Fibroblast of upper back skin (primary cell): ENCODE data around the gene RCAN1.
A peak's percentile ranks its signal among the peaks of the same experiment; 100 is the strongest.

Experiments used
- DNase-seq: peaks from one replicate; pipeline ENCODE4 v3.0.0-alpha.2; 2013

RCAN1 gene

GRCh38 chr21:34614628-34615486, at the start of gene RCAN1:
RCAN1 (minus strand) TSS chr21:34615113; CDS start chr21:34615011, 102 bp downstream.
- DNase-seq, result peak; percentile 92

- DNase-seq, result no peak
Measured at GRCh38 chr21:34661848-34662247, 46.9 kb upstream of the RCAN1 start.

- no peak for DNase-seq
Measured at GRCh38 chr21:34653522-34653921, 38.6 kb upstream of the RCAN1 start.

- DNase-seq, result no peak
Measured at GRCh38 chr21:34651642-34652041, 36.7 kb upstream of the RCAN1 start.

- no peak for DNase-seq
Measured at GRCh38 chr21:34650861-34651431, 36.0 kb upstream of the RCAN1 start.

GRCh38 chr21:34649400-34649799, 34.5 kb upstream of the RCAN1 start:
- DNase-seq, result no peak

GRCh38 chr21:34648739-34649297, 33.9 kb upstream of the RCAN1 start:
- no peak for DNase-seq

GRCh38 chr21:34647555-34647954, 32.6 kb upstream of the RCAN1 start:
- DNase-seq, result no peak

- no peak for DNase-seq
Measured at GRCh38 chr21:34644825-34645224, 29.9 kb upstream of the RCAN1 start.

GRCh38 chr21:34642211-34643075, 27.5 kb upstream of the RCAN1 start:
- DNase-seq, result peak; percentile 44

- peak; percentile 83 for DNase-seq
Measured at GRCh38 chr21:34640858-34641257, 25.9 kb upstream of the RCAN1 start.

GRCh38 chr21:34639882-34640788, 25.2 kb upstream of the RCAN1 start:
- DNase-seq, result no peak

GRCh38 chr21:34639250-34639649, 24.3 kb upstream of the RCAN1 start:
- DNase-seq, result no peak

GRCh38 chr21:34636961-34637360, 22.0 kb upstream of the RCAN1 start:
- no peak for DNase-seq

GRCh38 chr21:34635307-34635706, 20.4 kb upstream of the RCAN1 start:
- DNase-seq, result no peak

- DNase-seq, result no peak
Measured at GRCh38 chr21:34632498-34632897, 17.6 kb upstream of the RCAN1 start.

- peak; percentile 53 for DNase-seq
Measured at GRCh38 chr21:34630536-34631143, 15.7 kb upstream of the RCAN1 start.

GRCh38 chr21:34626131-34626530, 11.2 kb upstream of the RCAN1 start:
- no peak for DNase-seq

- no peak for DNase-seq
Measured at GRCh38 chr21:34625030-34625593, 10.2 kb upstream of the RCAN1 start.

- DNase-seq, result no peak
Measured at GRCh38 chr21:34623516-34623915, 8.6 kb upstream of the RCAN1 start.
